ENCODE results near the gene RUVBL2.

The RUVBL2 gene

DNA sequence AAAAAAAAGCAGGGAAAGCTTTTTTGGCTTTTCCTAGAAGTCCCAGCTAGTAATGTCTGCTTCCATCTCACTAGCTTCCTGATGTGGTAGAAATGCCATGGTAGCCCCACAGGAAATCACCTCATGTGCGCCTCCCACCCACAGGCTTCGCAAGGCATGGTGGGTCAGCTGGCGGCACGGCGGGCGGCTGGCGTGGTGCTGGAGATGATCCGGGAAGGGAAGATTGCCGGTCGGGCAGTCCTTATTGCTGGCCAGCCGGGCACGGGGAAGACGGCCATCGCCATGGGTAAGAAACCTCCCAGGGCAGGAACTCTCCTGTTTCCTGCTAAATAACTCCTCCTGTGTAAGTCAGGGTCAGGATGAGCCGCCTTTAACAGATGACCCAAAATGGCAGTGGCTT, 10.4 kb downstream of the RUVBL2 start:
- no peak for TF ChIP-seq TAF1 (IDR thresholded peaks at IDR 0.05; ENCODE audit: borderline replicate concordance, insufficient read depth, low read length)
- no peak for TF ChIP-seq FOXP2 (optimal IDR thresholded peaks at IDR 0.05; ENCODE audit: borderline replicate concordance, extremely low read depth, extremely low read length, insufficient read depth)
- TF ChIP-seq POLR2AphosphoS5 (IDR thresholded peaks at IDR 0.05; ENCODE audit: low read depth, low read length): no peak
- TF ChIP-seq SIN3A (IDR thresholded peaks at IDR 0.05; ENCODE audit: borderline replicate concordance, insufficient read depth, low read length): no peak
- TF ChIP-seq, protein P1, sequence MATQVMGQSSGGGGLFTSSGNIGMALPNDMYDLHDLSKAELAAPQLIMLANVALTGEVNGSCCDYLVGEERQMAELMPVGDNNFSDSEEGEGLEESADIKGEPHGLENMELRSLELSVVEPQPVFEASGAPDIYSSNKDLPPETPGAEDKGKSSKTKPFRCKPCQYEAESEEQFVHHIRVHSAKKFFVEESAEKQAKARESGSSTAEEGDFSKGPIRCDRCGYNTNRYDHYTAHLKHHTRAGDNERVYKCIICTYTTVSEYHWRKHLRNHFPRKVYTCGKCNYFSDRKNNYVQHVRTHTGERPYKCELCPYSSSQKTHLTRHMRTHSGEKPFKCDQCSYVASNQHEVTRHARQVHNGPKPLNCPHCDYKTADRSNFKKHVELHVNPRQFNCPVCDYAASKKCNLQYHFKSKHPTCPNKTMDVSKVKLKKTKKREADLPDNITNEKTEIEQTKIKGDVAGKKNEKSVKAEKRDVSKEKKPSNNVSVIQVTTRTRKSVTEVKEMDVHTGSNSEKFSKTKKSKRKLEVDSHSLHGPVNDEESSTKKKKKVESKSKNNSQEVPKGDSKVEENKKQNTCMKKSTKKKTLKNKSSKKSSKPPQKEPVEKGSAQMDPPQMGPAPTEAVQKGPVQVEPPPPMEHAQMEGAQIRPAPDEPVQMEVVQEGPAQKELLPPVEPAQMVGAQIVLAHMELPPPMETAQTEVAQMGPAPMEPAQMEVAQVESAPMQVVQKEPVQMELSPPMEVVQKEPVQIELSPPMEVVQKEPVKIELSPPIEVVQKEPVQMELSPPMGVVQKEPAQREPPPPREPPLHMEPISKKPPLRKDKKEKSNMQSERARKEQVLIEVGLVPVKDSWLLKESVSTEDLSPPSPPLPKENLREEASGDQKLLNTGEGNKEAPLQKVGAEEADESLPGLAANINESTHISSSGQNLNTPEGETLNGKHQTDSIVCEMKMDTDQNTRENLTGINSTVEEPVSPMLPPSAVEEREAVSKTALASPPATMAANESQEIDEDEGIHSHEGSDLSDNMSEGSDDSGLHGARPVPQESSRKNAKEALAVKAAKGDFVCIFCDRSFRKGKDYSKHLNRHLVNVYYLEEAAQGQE (IDR thresholded peaks at IDR 0.05; ENCODE audit: insufficient read depth in 1 of 2, low read depth in 2 of 2, low read length in 2 of 2): no peak

DNA sequence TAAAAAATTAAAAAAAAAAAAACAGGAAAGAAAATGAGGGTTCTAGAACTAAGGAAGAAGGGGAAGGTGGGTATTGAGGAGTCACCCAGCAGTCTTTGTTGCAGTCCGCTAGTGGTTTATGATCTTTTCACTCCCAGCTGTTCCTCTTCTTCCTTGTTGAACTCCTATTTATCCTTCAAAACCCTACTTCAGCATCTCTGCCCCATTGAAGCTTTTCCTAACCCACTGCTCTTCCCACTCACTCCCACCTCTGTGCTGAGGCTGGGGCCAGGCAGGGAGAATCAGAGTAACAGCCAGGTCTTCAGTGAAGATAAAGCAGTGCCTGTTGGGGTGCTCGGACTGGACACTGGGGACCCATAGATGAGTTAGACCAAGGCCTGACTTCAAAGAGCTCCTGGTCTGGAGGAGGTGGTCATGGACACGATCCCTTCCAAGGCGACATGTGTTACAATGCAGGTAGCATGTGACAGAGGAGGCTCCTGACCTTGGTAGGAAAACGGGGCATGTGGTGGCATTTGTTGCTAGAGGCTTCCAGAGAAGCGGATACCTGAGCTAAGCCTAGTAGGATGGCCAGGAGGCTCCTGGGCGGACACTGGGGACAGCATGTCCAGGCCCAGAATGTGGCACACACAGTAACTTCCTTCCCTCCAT, 11.4 kb downstream of the RUVBL2 start:
- TF ChIP-seq POLR2AphosphoS5 (IDR thresholded peaks at IDR 0.05; ENCODE audit: low read depth, low read length): no peak
- no peak for TF ChIP-seq FOXP2 (optimal IDR thresholded peaks at IDR 0.05; ENCODE audit: borderline replicate concordance, extremely low read depth, extremely low read length, insufficient read depth)
- no peak for TF ChIP-seq SIN3A (IDR thresholded peaks at IDR 0.05; ENCODE audit: borderline replicate concordance, insufficient read depth, low read length)
- no peak for TF ChIP-seq TAF1 (IDR thresholded peaks at IDR 0.05; ENCODE audit: borderline replicate concordance, insufficient read depth, low read length)
- TF ChIP-seq, protein P1 (IDR thresholded peaks at IDR 0.05; ENCODE audit: insufficient read depth in 1 of 2, low read depth in 2 of 2, low read length in 2 of 2): no peak

DNA sequence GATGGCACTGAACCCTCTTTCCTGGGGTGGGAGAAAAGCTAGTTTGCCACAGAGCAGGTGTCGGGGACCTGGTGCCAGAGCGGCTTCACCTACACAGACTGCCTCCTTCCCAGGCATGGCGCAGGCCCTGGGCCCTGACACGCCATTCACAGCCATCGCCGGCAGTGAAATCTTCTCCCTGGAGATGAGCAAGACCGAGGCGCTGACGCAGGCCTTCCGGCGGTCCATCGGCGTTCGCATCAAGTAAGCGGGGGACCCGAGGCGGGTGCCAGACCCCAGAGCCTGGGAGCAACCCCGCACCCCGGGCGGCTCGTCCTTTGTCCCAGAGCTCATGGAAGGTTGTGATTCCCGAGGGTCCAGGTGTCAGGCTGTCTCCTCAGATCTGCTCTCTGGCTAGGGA, 13.2 kb downstream of the RUVBL2 start:
- TF ChIP-seq, protein P1 (IDR thresholded peaks at IDR 0.05; ENCODE audit: insufficient read depth in 1 of 2, low read depth in 2 of 2, low read length in 2 of 2): no peak
- TF ChIP-seq POLR2AphosphoS5 (IDR thresholded peaks at IDR 0.05; ENCODE audit: low read depth, low read length): no peak
- TF ChIP-seq TAF1 (IDR thresholded peaks at IDR 0.05; ENCODE audit: borderline replicate concordance, insufficient read depth, low read length): no peak
- no peak for TF ChIP-seq SIN3A (IDR thresholded peaks at IDR 0.05; ENCODE audit: borderline replicate concordance, insufficient read depth, low read length)
- TF ChIP-seq FOXP2 (optimal IDR thresholded peaks at IDR 0.05; ENCODE audit: borderline replicate concordance, extremely low read depth, extremely low read length, insufficient read depth): no peak

DNA sequence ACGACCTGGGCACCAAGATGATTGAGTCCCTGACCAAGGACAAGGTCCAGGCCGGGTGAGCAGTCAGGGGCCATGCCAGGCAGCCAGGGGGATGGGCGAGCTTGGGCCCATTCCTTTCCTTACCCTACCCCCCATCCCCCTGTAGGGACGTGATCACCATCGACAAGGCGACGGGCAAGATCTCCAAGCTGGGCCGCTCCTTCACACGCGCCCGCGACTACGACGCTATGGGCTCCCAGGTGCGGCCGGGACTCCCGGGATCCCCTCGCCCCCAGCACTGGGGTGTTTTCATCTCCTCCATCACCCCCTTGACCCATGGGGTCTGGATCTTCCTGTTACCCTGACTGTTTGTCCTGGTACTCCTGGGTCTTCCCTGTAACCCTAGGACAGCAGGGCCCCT, 16.1 kb downstream of the RUVBL2 start:
- TF ChIP-seq SIN3A (IDR thresholded peaks at IDR 0.05; ENCODE audit: borderline replicate concordance, insufficient read depth, low read length) (no peak), POLR2AphosphoS5 (IDR thresholded peaks at IDR 0.05; ENCODE audit: low read depth, low read length) (no peak), TAF1 (IDR thresholded peaks at IDR 0.05; ENCODE audit: borderline replicate concordance, insufficient read depth, low read length) (no peak), FOXP2 (optimal IDR thresholded peaks at IDR 0.05; ENCODE audit: borderline replicate concordance, extremely low read depth, extremely low read length, insufficient read depth) (no peak)
- TF ChIP-seq, protein P1 (IDR thresholded peaks at IDR 0.05; ENCODE audit: insufficient read depth in 1 of 2, low read depth in 2 of 2, low read length in 2 of 2): no peak

All from PFSK-1 (cell line).